GM11168 (cell line): ENCODE measurements around the gene CHN1.

ENCODE experiments used
- in situ Hi-C: fragments of 300-500 bp; cut with MboI; formaldehyde crosslinking; loops from one replicate; pipeline ENCODE4 v1.12.0; 2022; ENCODE audit warnings: low sequenced_read_pairs; ENCODE audit not compliant: unreplicated experiment

The CHN1 gene

GRCh38 chr2:175004980-175005732 lies at the start of gene CHN1:
CHN1 (minus strand) TSS chr2:175005381; CDS start chr2:175004912, 469 bp downstream.
- in situ Hi-C loops, result no loop called here

- in situ Hi-C loops, result no loop called here
Measured at GRCh38 chr2:175054340-175054739, 49.2 kb upstream of the CHN1 start.

GRCh38 chr2:175049661-175050060 lies 44.5 kb upstream of the CHN1 start:
- in situ Hi-C loops, result no loop called here

GRCh38 chr2:175048275-175048674 lies 43.1 kb upstream of the CHN1 start:
- in situ Hi-C loops, result no loop called here

GRCh38 chr2:175039490-175039889 lies 34.3 kb upstream of the CHN1 start:
- in situ Hi-C loops, result no loop called here

- in situ Hi-C loops, result no loop called here
Measured at GRCh38 chr2:175039031-175039430, 33.9 kb upstream of the CHN1 start.

- in situ Hi-C loops, result no loop called here
Measured at GRCh38 chr2:175037941-175038340, 32.8 kb upstream of the CHN1 start.

- in situ Hi-C loops, result no loop called here
Measured at GRCh38 chr2:175036582-175037018, 31.4 kb upstream of the CHN1 start.

- in situ Hi-C loops, result no loop called here
Measured at GRCh38 chr2:175035806-175036205, 30.6 kb upstream of the CHN1 start.

GRCh38 chr2:175034716-175035115 lies 29.5 kb upstream of the CHN1 start:
- in situ Hi-C loops, result no loop called here

GRCh38 chr2:175030380-175031271 lies 25.4 kb upstream of the CHN1 start:
- in situ Hi-C loops, result no loop called here

- in situ Hi-C loops, result no loop called here
Measured at GRCh38 chr2:175027755-175028154, 22.6 kb upstream of the CHN1 start.

GRCh38 chr2:175026385-175026784 lies 21.2 kb upstream of the CHN1 start:
- in situ Hi-C loops, result no loop called here

GRCh38 chr2:175025946-175026345 lies 20.8 kb upstream of the CHN1 start:
- in situ Hi-C loops, result no loop called here

- in situ Hi-C loops, result no loop called here
Measured at GRCh38 chr2:175025233-175025632, 20.1 kb upstream of the CHN1 start.

GRCh38 chr2:175022923-175023322 lies 17.7 kb upstream of the CHN1 start:
- in situ Hi-C loops, result no loop called here

- in situ Hi-C loops, result no loop called here
Measured at GRCh38 chr2:175019566-175020327, 14.6 kb upstream of the CHN1 start.

GRCh38 chr2:175017618-175018414 lies 12.6 kb upstream of the CHN1 start:
- in situ Hi-C loops, result no loop called here

- in situ Hi-C loops, result no loop called here
Measured at GRCh38 chr2:175015340-175015739, 10.2 kb upstream of the CHN1 start.

- in situ Hi-C loops, result no loop called here
Measured at GRCh38 chr2:175012516-175012915, 7.3 kb upstream of the CHN1 start.
